Spinal cord (tissue), 10 donors: Measurements from ENCODE around the gene ST6GALNAC3. TPM values are rescaled to one million over a fixed set of nuclear protein-coding genes. Genes with fewer than 3 reads are reported as not detected.

Experiments
- DNase-seq, 6 donors: peaks; one replicate each; pipeline versions ENCODE4 v3.0.0 to v3.0.0-alpha.2; 2013 to 2015; ENCODE audit warnings: low spot score in 6 of 6, low read depth in 4 of 6
- H3K27ac ChIP-seq: one replicate; pipeline ENCODE4 v1.5.1; 2013; ENCODE audit warnings: low read depth, low read length, control low read depth
- H3K27me3 ChIP-seq: one replicate; pipeline ENCODE4 v1.6.1; 2013; ENCODE audit warnings: low read length; ENCODE audit not compliant: control insufficient read depth, insufficient read depth
- H3K36me3 ChIP-seq: one replicate; pipeline ENCODE4 v1.6.1; 2013; ENCODE audit warnings: low read length; ENCODE audit not compliant: control insufficient read depth, insufficient read depth
- H3K4me1 ChIP-seq: one replicate; pipeline ENCODE4 v1.6.1; 2013; ENCODE audit warnings: low read length; ENCODE audit not compliant: control insufficient read depth, insufficient read depth
- H3K4me3 ChIP-seq: one replicate; pipeline ENCODE4 v1.5.1; 2013; ENCODE audit warnings: low read depth, low read length, control low read depth
- H3K9me3 ChIP-seq: one replicate; pipeline ENCODE4 v1.6.1; 2013; ENCODE audit warnings: low read length; ENCODE audit not compliant: control insufficient read depth, insufficient read depth
- WGBS: methylation state at CpG from one replicate; pipeline ENCODE4 v1.1.5; 2013; ENCODE audit warnings: missing lambda C conversion rate; ENCODE audit not compliant: insufficient coverage; 5-methylcytosine and 5-hydroxymethylcytosine counted together
- polyA plus RNA-seq, 2 donors: library from polyadenylated mRNA; unstranded; fragments of 120-200 nt; gene quantifications; one replicate each; pipeline ENCODE4 v1.2.1, GENCODE V29; 2013; ENCODE audit not compliant: insufficient read length in 2 of 2
- total RNA-seq, 2 donors: library from RNA; depleted of rRNA in 1 of 2; stranded (reverse); fragments of 120-200 nt in 1 of 2; fragments of >200 nt in 1 of 2; gene quantifications; one replicate each; pipeline versions ENCODE4 v1.2.3 to v1.2.4, GENCODE V29; 2013 to 2014
- donor health status: healthy.

The ST6GALNAC3 gene
- total and polyA plus RNA-seq, 4 donors: 17.2 to 64.0 (median 26.0) TPM

DNA sequence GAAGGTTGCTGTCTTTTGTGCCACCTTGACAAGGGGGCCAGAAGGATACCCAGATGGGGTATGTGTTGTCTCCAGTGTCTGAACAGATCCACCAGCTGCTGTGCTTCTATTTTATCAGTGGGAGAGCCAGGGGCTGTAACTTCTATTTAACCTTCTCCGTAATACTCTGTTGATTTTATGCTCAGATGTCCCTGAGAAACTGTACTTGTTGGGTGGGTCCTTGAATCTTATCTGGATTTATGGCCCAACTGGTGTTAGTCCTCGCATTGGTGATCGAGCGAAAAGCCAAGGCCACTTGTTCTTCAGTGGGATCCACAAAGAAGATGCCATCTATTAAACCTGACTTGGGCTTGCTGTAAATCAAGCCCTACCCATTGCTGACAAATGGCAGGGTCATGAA is 56.4 kb downstream of the ST6GALNAC3 start:
- Histone ChIP-seq H3K27me3 (no peaks in the 10 kb centered on the region), H3K4me1 (peaks cover 3% of the 10 kb centered on the region), H3K27ac (no peak overlapping the region), H3K4me3 (no peak overlapping the region), H3K36me3 (no peaks in the 10 kb centered on the region), H3K9me3 (no peaks in the 10 kb centered on the region)
- WGBS: 81% methylated on average over 3 of the region's 4 CpGs
- DNase-seq: no peak

DNA sequence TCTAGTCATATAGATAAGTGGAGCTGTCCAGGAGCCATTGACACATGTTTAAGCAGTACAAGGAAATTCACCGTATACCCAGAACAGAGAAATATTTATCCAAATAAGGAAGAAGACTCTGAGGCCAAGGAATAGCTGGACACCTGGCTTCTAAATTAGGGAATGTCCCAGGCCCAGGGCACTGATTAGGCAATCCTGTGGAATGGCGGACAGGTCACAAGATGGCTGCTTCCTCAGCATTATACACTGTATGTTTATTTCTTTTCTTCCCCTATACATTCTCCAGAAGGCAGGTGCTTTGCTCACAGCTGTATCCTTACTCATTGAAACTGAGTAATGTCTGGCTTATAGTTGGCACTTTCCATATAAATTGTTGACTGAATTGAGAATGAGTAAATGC is 59.4 kb downstream of the ST6GALNAC3 start:
- no peaks in the 10 kb centered on the region for H3K36me3 ChIP-seq
- no peak for DNase-seq
- H3K9me3 ChIP-seq: no peaks in the 10 kb centered on the region
- H3K4me3 ChIP-seq: no peak overlapping the region
- no peak overlapping the region for H3K27ac ChIP-seq
- H3K27me3 ChIP-seq: no peaks in the 10 kb centered on the region
- no CpG with 5 or more reads among the region's 2 CpGs for WGBS
- H3K4me1 ChIP-seq: peaks cover 3% of the 10 kb centered on the region

DNA sequence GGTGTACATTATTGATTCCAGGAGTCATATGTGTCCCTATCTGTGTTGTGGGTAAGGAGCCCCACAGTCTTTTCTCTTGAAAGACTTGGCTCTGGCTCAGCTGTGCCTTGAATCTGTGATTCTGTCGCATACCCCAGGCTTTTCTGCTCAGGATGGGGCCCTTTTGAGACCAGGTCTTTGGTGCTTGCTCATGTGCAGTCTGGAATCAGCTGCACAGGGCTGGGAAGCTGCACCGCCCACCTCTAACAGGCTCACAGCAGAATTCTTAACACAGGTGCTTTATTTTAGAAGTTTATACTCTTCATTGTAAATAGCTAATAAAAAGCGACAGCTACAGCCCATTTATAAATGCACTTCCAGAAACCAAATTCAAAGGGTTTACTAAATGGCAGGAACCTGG is 61.3 kb downstream of the ST6GALNAC3 start:
- H3K36me3 ChIP-seq: no peaks in the 10 kb centered on the region
- H3K4me1 ChIP-seq: peaks cover 3% of the 10 kb centered on the region
- DNase-seq: no peak
- H3K27me3 ChIP-seq: no peaks in the 10 kb centered on the region
- no peaks in the 10 kb centered on the region for H3K9me3 ChIP-seq
- 33% methylated on average over 1 of the region's 3 CpGs for WGBS
- H3K4me3 ChIP-seq: no peak overlapping the region
- H3K27ac ChIP-seq: no peak overlapping the region

DNA sequence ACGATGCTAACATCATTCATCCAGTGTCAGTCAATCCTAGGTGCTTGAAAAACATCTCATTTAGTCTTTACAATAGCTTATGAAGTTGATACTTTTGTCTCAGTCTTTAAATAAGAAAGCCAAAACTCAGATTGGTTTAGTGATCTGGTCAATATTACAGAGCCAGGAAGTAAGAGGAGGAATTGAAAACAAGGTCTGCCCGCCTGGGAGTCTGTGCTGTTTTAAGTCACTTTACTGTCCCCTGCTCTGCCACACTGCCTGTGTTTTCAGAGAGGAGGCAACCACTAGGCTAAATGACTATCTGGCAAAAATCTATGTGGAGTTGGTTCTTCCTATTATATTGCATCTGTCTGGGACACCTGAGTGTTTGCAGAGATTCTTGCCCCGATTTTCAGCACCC is 62.3 kb downstream of the ST6GALNAC3 start:
- Histone ChIP-seq H3K4me1 (peaks cover 3% of the 10 kb centered on the region), H3K4me3 (no peak overlapping the region), H3K36me3 (no peaks in the 10 kb centered on the region), H3K27ac (no peak overlapping the region), H3K27me3 (no peaks in the 10 kb centered on the region), H3K9me3 (no peaks in the 10 kb centered on the region)
- DNase-seq: no peak
- WGBS: 100% methylated on average over 2 of the region's 3 CpGs

DNA sequence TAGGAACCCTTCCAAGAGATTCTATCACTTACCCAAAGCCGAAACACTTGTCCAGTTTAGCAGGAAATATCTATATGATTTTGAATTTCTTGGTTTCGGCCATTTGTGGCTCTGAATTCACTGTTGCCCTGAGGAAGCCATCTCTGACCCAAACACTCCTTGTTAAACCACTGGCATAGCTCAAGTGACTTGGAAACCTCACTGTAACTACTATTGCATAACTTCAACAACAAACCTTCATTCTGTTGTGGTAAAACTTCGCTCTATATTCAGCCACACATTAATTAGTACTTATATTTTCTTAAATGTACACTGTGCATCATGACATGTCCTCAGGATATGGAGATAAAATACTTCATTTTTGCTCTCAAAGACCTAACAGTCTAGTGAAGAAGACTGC is 63.2 kb downstream of the ST6GALNAC3 start:
- WGBS: 100% methylated on average over 1 of the region's 3 CpGs
- no peaks in the 10 kb centered on the region for H3K36me3 ChIP-seq
- peaks cover 3% of the 10 kb centered on the region for H3K4me1 ChIP-seq
- no peak overlapping the region for H3K27ac ChIP-seq
- no peak for DNase-seq
- no peak overlapping the region for H3K4me3 ChIP-seq
- H3K9me3 ChIP-seq: no peaks in the 10 kb centered on the region
- H3K27me3 ChIP-seq: no peaks in the 10 kb centered on the region

DNA sequence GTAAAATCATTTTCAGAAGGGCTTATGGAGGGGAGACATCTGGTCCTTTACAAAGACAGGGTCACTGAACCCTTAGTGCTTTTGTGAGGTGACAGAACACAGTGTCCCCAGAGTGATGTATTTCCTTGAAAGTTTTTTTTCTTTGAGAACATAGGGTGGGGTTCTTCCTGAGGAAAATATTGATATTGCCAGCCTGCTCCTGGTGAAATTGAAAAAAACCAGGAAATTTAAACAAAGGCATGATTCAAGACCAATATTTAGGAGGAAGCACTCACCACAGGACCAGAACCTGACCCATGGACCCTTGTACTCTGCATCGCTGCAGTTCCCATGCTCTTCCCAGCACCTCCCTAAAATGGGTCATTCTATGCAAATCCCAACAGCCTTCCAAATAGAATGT is 63.7 kb downstream of the ST6GALNAC3 start:
- WGBS: 88% methylated on average over 1 of the region's 1 CpG
- Histone ChIP-seq H3K27ac (no peak overlapping the region), H3K4me1 (peaks cover 3% of the 10 kb centered on the region), H3K9me3 (no peaks in the 10 kb centered on the region), H3K36me3 (no peaks in the 10 kb centered on the region), H3K27me3 (no peaks in the 10 kb centered on the region), H3K4me3 (no peak overlapping the region)
- no peak for DNase-seq

DNA sequence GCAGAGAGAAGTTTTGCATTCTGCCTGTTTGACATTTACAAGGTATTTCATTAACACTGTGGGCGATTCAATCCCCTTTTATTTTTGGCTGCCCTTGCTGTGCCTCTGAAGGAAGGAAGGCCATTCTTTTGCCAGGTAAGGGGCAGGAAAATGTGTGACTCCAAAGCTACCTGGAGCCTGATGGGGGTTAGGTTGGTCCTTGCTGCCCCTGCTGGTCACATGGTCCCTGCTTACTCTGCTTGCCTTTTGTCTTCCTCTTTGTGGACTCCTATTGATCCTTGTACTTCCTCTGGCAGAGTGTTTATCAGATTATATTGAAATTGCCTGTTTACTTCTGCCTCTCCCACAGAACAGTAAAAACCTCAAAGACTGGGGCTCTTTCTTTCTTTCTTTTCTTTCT is 65.7 kb downstream of the ST6GALNAC3 start:
- WGBS: no CpG with 5 or more reads among the region's 1 CpG
- no peak overlapping the region for H3K27ac ChIP-seq

DNA sequence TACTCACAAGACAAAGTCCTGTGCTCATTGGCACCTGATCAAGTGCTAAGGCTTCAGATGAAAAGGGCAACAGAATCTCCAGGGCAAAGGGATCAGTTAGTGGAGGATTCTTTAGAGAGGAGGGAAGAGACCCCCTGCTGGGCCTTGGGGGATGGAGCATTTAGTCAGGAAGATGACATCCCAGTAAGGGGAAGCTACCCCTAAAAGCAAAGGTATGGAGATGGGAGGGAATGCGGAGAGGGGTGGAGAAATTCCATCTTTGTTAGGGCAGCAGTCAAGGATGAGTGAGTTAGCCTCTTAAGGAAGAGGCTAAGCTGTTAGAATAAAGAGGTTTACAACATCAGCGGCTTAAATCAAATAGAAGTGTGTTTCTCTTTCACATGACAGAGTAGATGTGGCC is 67.4 kb downstream of the ST6GALNAC3 start:
- H3K36me3 ChIP-seq: no peaks in the 10 kb centered on the region
- WGBS: 89% methylated on average over 1 of the region's 2 CpGs
- H3K4me3 ChIP-seq: no peak overlapping the region
- H3K27ac ChIP-seq: no peak overlapping the region
- H3K27me3 ChIP-seq: peaks cover 2% of the 10 kb centered on the region
- H3K9me3 ChIP-seq: no peaks in the 10 kb centered on the region
- DNase-seq: no peak
- no peaks in the 10 kb centered on the region for H3K4me1 ChIP-seq

More for the DNA sequence above, 65.7 kb downstream of the ST6GALNAC3 start:
- Histone ChIP-seq H3K27me3 (peaks cover 2% of the 10 kb centered on the region), H3K9me3 (no peaks in the 10 kb centered on the region), H3K4me1 (peaks cover 3% of the 10 kb centered on the region), H3K4me3 (no peak overlapping the region), H3K36me3 (no peaks in the 10 kb centered on the region)
- DNase-seq: no peak

DNA sequence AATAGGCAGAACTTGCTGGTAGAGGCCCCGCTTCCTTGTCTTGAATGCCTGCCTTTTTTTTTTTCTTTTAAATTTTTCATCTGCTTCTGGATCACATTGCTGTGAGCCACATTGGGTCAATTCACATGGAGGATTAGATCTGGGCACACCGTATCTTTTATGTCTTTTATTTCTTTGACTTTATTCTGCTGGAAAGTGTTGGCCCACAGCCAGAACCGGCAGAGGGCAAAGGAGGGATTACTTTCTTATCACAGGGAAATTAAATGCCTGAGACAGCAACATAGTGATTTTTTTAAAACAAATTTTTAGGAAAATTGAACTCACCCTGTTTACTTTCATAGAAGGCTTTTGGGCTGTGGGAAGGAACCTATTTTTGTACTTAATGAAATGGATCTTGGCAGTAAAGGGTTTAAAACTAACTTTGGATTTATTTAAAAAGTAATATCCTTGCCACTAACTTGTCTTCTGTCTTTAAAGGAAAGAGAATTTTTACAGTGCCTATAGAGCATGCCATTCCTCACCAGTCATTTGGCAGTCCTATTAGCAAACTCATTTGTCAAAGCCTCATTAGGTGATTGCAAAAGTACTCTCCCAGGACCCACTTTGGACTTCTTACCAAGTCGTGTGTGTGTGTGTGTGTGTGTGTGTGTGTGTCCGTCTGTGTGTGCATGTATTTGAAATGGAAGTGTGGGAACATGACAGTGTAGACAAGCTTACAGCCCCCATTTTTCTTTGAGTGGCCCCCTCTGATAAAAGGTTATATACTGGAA is 68.4 kb downstream of the ST6GALNAC3 start:
- no peak overlapping the region for H3K27ac ChIP-seq

DNA sequence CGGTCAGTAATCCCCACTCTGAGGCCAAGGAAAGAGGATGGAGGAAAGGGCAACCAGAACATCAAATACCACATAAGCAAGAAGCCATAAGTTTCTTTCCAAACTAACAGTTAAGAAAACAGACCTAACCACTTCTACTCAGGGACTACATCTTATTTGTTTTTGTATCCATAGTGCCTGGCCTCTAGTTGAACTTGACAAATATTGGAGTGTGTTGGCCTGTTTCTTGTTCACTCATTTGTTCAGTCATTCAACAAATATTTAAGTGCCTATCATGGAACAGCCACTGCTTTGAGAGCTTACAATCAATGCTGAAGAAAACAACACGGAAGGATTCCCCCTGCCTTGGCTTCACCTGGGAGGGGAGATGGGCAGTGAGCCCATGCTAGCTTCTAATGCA is 69.7 kb downstream of the ST6GALNAC3 start:
- Histone ChIP-seq H3K4me1 (no peaks in the 10 kb centered on the region), H3K36me3 (no peaks in the 10 kb centered on the region), H3K4me3 (no peak overlapping the region), H3K9me3 (no peaks in the 10 kb centered on the region), H3K27me3 (peaks cover 2% of the 10 kb centered on the region), H3K27ac (no peak overlapping the region)
- DNase-seq: no peak
- no CpG with 5 or more reads among the region's 2 CpGs for WGBS

More for the DNA sequence above, 68.4 kb downstream of the ST6GALNAC3 start:
- Histone ChIP-seq H3K4me1 (no peaks in the 10 kb centered on the region), H3K36me3 (no peaks in the 10 kb centered on the region), H3K27me3 (peaks cover 2% of the 10 kb centered on the region), H3K4me3 (no peak overlapping the region), H3K9me3 (no peaks in the 10 kb centered on the region)
- 67% methylated on average over 1 of the region's 5 CpGs for WGBS
- DNase-seq: peak in 1 of 6 donors; percentile 72
